Upper lobe of right lung (tissue), 1 donor: ENCODE data around the gene H1-8. TPM values are rescaled to one million over a fixed set of nuclear protein-coding genes. Genes with fewer than 3 reads are reported as not detected.

Experiments used
- ATAC-seq: fragments of 200-7000 bp; cut with Tn5 transposase; one replicate; pipeline ENCODE4 v1.9.1; 2020; ENCODE audit warnings: mild to moderate bottlenecking, moderate library complexity
- DNase-seq: peaks from one replicate; pipeline ENCODE4 v3.0.0-alpha.2; 2020
- H3K27ac ChIP-seq: fragments of 200-600 bp; one replicate; pipeline ENCODE4 v1.8.0; 2022
- H3K27me3 ChIP-seq: fragments of 200-600 bp; one replicate; pipeline ENCODE4 v1.8.0; 2022; ENCODE audit warnings: mild to moderate bottlenecking
- H3K36me3 ChIP-seq: fragments of 200-600 bp; one replicate; pipeline ENCODE4 v1.8.0; 2022
- H3K4me1 ChIP-seq: fragments of 200-600 bp; one replicate; pipeline ENCODE4 v1.8.0; 2022
- H3K4me3 ChIP-seq: fragments of 200-600 bp; one replicate; pipeline ENCODE4 v1.8.0; 2022; ENCODE audit warnings: mild to moderate bottlenecking
- H3K9me3 ChIP-seq: fragments of 200-600 bp; one replicate; pipeline ENCODE4 v1.8.0; 2022
- intact Hi-C: fragments of 100-400 bp; cut with DNase I; formaldehyde crosslinking; loops from one replicate; pipeline ENCODE4 v1.11.0; 2022
- total RNA-seq: library from RNA; stranded (reverse); fragmentation: NEBNext Ultra II Directional; extraction: Animal tissue kit (Norgen Biotek cat#: 25700); gene quantifications from one replicate; pipeline ENCODE4 v1.2.1, GENCODE V29; 2021
- TF ChIP-seq, protein P1 (sequence below): fragments of 200-600 bp; IDR thresholded peaks from one replicate; pipeline ENCODE4 v1.8.0; 2022; ENCODE audit warnings: antibody characterized with exemption
- donor health status: DM: no; HTN: yes; CAD: no; lungs with severe emphysema.

The H1-8 gene
- total RNA-seq, 1 donor from 2014 or later = not detected

DNA sequence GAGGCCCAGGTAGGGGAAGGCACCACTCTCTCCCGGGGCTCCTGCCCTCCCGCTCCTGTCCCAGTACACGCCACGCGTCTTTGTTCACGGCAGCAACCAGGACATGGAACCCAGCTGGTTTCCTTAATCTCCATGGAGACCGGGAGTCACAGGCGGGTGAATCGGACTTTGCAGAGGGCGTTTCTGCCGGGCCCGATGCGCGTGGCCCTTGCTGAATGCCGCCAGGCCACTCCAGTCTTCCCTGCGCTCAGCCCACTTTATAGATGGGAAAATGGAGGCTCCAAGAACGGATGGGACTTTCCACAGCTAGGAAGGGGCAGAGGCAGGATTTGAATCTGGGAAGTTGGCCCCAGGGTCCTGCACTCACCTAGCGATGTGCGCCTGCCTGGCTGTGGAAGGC, 56.1 kb downstream of the H1-8 start:
- DNase-seq (no peak), ATAC-seq (no peak)
- Histone ChIP-seq H3K27ac (peak overlapping the region; percentile 84), H3K9me3 (no peaks in the 10 kb centered on the region), H3K4me3 (no peak overlapping the region), H3K4me1 (peaks cover 97% of the 10 kb centered on the region), H3K36me3 (no peaks in the 10 kb centered on the region), H3K27me3 (no peaks in the 10 kb centered on the region)
- intact Hi-C loops = loop anchor here (10.0 kb wide), 1 partner anchor 104 kb away; no protein-coding TSS in a partner anchor
- TF ChIP-seq, protein P1, sequence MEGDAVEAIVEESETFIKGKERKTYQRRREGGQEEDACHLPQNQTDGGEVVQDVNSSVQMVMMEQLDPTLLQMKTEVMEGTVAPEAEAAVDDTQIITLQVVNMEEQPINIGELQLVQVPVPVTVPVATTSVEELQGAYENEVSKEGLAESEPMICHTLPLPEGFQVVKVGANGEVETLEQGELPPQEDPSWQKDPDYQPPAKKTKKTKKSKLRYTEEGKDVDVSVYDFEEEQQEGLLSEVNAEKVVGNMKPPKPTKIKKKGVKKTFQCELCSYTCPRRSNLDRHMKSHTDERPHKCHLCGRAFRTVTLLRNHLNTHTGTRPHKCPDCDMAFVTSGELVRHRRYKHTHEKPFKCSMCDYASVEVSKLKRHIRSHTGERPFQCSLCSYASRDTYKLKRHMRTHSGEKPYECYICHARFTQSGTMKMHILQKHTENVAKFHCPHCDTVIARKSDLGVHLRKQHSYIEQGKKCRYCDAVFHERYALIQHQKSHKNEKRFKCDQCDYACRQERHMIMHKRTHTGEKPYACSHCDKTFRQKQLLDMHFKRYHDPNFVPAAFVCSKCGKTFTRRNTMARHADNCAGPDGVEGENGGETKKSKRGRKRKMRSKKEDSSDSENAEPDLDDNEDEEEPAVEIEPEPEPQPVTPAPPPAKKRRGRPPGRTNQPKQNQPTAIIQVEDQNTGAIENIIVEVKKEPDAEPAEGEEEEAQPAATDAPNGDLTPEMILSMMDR = no peak

DNA sequence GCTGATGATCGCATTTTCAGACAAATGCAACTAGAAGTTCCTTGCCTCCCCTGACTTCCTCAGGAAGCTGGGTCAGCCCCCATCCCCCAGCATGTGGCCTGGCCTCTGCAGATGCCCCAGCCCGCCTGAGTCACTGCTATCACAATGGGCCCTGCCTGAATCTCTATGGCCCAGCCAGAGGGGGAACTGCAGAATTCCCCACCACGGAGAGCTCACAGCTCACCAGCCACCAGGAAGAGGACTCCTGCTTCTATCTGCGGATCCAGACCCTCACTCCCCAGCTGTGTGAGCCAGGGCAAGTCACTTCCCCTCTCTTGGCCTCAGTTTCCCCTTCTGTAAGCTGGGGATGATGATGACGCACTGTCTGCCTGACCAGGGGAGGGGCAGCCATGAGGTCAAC, 56.6 kb downstream of the H1-8 start:
- TF ChIP-seq, protein P1 = no peak
- H3K27me3 ChIP-seq = no peaks in the 10 kb centered on the region
- ATAC-seq = peak; percentile 59
- H3K4me3 ChIP-seq = no peak overlapping the region
- intact Hi-C loops = loop anchor here (10.0 kb wide), 1 partner anchor 105 kb away; no protein-coding TSS in a partner anchor
- H3K4me1 ChIP-seq = peaks cover 97% of the 10 kb centered on the region
- peak; percentile 85 for DNase-seq
- peak overlapping the region; percentile 84 for H3K27ac ChIP-seq
- H3K9me3 ChIP-seq = no peaks in the 10 kb centered on the region
- no peaks in the 10 kb centered on the region for H3K36me3 ChIP-seq

DNA sequence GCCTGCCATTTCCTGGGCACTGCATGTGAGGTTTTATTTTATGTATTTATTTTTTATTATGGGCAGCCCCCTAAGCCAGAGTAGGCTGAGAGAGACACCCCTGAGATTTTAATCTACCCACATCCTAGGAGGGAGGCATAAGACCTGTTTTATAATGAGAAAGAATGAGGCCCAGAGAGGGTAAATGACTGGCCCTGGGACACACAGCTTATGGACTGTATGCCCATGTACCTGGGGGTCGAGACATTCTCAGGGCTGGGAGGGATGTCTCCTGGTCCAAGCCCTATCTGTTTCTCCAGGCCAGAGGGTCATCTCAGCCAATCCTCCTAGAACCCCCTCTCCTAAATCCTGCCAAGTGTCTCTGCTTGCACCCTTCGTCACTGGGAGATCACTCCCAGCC, 57.4 kb downstream of the H1-8 start:
- intact Hi-C loops = no loop called here
- Histone ChIP-seq H3K4me3 (no peak overlapping the region), H3K9me3 (no peaks in the 10 kb centered on the region), H3K4me1 (peaks cover 92% of the 10 kb centered on the region), H3K27ac (peak overlapping the region; percentile 84), H3K27me3 (no peaks in the 10 kb centered on the region), H3K36me3 (no peaks in the 10 kb centered on the region)
- DNase-seq (no peak), ATAC-seq (no peak)
- TF ChIP-seq, protein P1 = no peak

Other genes starting within 250 kb of the H1-8 start
- 0.55 TPM for gene EFCAB12, start 114.5 kb upstream of the H1-8 start, total RNA-seq
- 36.4 TPM for gene MBD4, start 103.2 kb upstream of the H1-8 start, total RNA-seq
- gene IFT122, start 103.0 kb upstream of the H1-8 start, total RNA-seq = 26.5 TPM
- not detected for gene RHO, start 14.5 kb upstream of the H1-8 start, total RNA-seq
- gene PLXND1, start 63.5 kb downstream of the H1-8 start, total RNA-seq = 284 TPM